GM19238 (cell line): Measurements from ENCODE around the gene LRIG1.

Experiments used
- DNase-seq: peaks from one replicate; pipeline ENCODE4 v3.0.0; 2011; ENCODE audit warnings: low spot score; ENCODE audit not compliant: insufficient read length

LRIG1 gene

GRCh38 chr3:66386011-66386924, 114.6 kb downstream of the LRIG1 start:
- peak; percentile 71 for DNase-seq

- no peak for DNase-seq
These were observed 115.8 kb downstream of the LRIG1 start for GRCh38 chr3:66385066-66385465.

GRCh38 chr3:66383998-66384745, 116.7 kb downstream of the LRIG1 start:
- no peak for DNase-seq

- DNase-seq = no peak
These were observed 117.8 kb downstream of the LRIG1 start for GRCh38 chr3:66383023-66383422.

GRCh38 chr3:66382142-66382541, 118.7 kb downstream of the LRIG1 start:
- no peak for DNase-seq

- DNase-seq = no peak
These were observed 119.2 kb downstream of the LRIG1 start for GRCh38 chr3:66381626-66382025.

GRCh38 chr3:66380200-66380932, 120.5 kb downstream of the LRIG1 start:
- no peak for DNase-seq

- DNase-seq = no peak
These were observed 121.3 kb downstream of the LRIG1 start for GRCh38 chr3:66379565-66379964.

GRCh38 chr3:66378256-66378655, 122.6 kb downstream of the LRIG1 start:
- DNase-seq = no peak

GRCh38 chr3:66377800-66378199, 123.0 kb downstream of the LRIG1 start:
- no peak for DNase-seq

- DNase-seq = no peak
These were observed 124.3 kb downstream of the LRIG1 start for GRCh38 chr3:66376568-66376967.

GRCh38 chr3:66372681-66373350, 128.0 kb downstream of the LRIG1 start:
- no peak for DNase-seq

GRCh38 chr3:66371432-66371831, 129.4 kb downstream of the LRIG1 start:
- DNase-seq = no peak

GRCh38 chr3:66370179-66370578, 130.6 kb downstream of the LRIG1 start:
- DNase-seq = no peak

- DNase-seq = no peak
These were observed 132.8 kb downstream of the LRIG1 start for GRCh38 chr3:66367979-66368378.

- no peak for DNase-seq
These were observed 134.1 kb downstream of the LRIG1 start for GRCh38 chr3:66366747-66367146.

- DNase-seq = no peak
These were observed 135.7 kb downstream of the LRIG1 start for GRCh38 chr3:66365080-66365479.

- DNase-seq = no peak
These were observed 137.7 kb downstream of the LRIG1 start for GRCh38 chr3:66363148-66363547.

- DNase-seq = no peak
These were observed 138.3 kb downstream of the LRIG1 start for GRCh38 chr3:66362541-66362941.

GRCh38 chr3:66361356-66361755, 139.5 kb downstream of the LRIG1 start:
- no peak for DNase-seq

- no peak for DNase-seq
These were observed 144.8 kb downstream of the LRIG1 start for GRCh38 chr3:66355997-66356396.
